GM21526 (cell line): ENCODE data around the gene PER3.

Experiments
- ATAC-seq: cut with Tn5 transposase; IDR thresholded peaks from one replicate; pipeline ENCODE4 v1.9.1; 2021; ENCODE audit warnings: moderate library complexity; ENCODE audit not compliant: unreplicated experiment, low FRiP score

Gene PER3

DNA sequence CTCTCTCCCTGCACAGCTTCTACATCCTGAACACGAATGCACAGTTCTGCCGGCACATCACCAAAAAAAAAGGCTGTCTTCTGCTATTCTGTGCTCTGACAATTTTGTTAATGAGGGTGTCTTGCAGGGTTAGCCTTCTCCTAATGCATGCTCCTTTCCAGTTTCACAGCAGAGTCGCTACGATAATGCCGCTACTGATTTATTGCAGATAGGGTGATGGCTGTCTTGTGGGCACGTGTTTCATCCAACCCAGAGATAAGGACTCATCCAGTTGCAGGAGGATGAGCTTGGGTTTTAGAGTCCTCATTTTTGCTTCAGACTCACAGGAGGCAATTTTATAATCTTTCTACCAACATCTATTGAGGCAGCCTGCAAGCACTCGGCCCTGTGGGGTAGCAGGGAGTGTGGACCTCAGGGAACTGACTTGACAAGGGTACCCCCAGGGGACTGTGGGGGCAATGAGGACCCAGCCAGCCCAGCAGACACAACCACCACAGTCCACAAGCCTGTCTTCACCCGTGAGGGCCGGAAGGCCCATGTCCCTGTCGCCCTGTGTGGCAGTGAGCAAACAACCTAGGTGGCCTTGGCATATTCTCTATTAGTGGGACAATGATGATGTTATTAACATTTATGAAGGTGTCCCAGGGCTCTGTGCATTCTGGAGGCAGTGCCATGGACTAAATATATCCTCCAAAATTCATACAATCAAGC lies 84.1 kb downstream of the PER3 start:
- no peak for ATAC-seq

DNA sequence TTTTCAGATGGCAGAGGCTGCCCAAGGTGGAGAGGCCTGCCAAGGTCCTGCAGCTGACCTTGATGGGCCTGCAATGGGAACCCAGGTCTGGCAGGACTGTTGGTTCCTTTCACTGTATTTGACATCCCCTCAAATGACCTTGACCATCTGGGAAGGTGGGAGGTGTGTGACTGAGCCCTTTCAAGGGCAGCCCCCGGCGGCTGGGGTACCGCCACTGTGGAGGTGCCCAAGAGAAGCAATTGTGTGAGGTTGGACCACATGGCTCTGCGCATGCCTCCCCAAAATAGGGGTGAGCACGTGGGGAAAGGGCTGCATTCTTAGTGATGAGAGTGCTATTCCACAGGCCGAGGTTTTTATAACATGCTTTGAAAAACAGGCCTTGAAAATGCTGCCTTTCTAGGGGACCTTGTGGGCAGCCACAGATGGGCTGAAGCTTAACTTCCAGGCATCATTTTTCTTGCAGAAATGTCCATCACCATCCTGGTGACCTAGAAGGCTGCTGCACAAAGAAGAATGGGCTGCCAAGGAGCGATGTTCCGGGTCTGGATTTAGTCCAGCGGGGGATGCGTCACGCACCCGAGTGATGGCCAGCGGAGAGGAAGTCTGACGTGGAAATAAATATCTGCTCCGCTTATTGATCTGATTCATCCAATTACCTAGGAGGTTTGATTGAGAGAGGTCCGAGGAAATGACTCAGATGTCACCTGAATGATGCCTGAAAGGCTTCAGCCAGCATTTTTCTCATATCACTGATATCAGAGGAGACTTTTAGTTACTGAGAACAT lies 85.2 kb downstream of the PER3 start:
- no peak for ATAC-seq

DNA sequence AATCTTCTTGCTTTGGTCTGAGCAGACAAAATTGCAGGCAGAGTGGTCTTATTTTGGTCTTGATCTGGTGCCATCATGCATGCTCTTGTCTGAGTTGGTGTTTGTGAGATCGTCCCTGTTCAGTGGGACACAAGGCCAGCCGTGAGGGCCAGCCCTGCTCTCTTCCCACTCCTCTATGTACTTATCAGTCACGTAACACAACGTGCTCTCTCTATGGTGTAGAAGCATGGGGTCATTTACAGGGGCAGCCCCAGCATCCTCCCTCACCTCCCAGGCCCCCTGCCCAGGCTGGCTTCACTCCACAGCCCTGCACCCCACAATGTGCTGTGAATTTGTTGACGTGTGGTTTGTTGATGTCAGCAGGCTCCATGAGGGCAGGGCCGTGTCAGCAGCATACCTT lies 87.0 kb downstream of the PER3 start:
- no peak for ATAC-seq

DNA sequence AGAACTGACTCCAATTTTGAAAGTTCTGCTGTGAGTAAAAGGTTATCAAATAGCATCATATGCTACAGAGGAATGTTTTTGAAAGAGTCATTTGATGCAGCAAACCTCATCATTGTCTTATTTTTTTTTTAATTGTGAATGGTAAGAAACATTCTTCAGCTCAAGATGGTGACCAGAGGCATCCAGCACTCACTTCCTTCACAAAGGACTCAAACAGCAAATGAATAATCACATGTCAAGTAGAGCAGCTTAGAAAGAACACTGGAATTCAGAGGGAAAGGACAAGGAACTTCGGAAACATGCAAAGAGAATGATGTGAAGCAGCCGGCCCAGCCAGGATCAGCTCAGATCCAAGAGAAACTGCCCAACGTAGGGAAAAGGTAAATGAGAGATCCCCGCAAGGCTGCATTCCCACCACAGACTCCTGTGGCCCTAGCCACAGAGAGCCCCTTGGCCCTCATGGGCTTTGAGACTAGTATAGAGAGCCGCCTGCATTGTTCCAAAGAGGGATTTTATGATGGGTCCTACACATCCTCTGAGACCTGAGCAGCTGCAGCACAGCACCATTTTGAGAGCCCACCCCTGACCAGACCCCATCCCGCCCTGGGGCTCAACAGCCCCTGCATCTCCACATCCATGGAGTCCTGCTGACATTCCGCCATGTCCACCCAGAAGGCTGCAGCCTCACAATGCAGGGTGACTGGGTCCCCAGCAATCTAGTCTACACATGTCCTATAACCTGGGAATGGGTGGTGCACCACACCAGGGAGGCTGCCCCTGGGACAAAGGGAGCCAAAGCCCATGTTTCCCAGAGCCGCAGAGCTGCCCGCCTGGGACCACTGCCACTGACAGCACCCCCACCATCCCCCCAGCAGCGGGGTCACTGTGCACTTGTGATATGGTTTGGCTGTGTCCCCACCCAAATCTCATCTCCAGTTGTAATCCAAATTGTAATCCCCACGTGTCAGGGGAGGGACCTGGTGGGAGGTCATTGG lies 90.0 kb downstream of the PER3 start:
- no peak for ATAC-seq

DNA sequence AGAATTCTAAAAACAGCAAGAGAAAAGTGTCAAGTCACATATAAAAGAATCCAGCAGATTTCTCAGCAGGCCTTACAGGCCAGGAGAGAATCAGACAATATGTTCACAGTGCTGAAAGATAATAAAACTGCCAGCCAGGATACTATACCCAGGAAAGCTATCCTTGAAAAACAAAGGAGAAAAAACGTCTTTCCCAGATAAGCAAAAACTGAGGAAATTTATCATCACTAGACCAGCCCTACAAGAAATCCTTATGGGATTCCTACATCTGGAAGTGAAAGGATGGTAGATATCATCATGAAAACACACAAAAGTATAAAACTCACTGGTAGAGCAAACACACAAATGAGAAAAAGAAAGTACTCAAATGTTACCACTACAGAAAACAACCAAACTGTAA lies 93.9 kb downstream of the PER3 start:
- ATAC-seq: no peak

DNA sequence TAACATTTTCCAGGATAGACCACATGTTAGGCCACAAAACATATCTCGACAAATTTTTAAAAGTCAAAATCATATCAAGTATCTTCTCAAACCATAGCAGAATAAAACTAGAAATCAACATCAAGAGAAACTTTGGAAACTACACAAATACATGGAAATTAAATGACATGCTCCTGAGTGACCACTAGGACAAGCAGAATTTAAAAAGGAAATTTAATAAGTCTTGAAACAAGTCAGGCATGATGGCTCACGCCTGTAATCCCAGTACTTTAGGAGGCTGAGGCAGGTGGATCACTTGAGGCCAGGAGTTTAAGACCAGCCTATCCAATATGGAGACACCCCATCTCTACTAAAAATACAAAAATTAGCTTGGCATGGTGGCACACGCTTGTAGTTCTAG lies 95.1 kb downstream of the PER3 start:
- no peak for ATAC-seq

DNA sequence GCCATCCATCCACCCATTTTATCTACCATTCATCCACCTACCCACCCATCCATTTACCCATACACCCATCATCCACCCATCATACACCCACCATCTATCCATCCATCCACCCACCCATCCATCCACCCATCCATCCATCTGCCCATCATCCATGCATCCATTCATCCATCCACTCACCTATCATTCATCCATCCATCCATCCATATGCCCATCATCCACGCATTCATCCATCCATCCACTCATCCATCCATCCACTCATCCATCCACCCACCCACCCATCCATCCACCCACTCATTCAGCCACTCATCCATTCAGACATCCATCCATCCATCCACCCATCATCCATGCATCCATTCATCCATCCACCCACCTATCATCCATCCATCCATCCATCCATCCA lies 100.7 kb downstream of the PER3 start:
- ATAC-seq: no peak

DNA sequence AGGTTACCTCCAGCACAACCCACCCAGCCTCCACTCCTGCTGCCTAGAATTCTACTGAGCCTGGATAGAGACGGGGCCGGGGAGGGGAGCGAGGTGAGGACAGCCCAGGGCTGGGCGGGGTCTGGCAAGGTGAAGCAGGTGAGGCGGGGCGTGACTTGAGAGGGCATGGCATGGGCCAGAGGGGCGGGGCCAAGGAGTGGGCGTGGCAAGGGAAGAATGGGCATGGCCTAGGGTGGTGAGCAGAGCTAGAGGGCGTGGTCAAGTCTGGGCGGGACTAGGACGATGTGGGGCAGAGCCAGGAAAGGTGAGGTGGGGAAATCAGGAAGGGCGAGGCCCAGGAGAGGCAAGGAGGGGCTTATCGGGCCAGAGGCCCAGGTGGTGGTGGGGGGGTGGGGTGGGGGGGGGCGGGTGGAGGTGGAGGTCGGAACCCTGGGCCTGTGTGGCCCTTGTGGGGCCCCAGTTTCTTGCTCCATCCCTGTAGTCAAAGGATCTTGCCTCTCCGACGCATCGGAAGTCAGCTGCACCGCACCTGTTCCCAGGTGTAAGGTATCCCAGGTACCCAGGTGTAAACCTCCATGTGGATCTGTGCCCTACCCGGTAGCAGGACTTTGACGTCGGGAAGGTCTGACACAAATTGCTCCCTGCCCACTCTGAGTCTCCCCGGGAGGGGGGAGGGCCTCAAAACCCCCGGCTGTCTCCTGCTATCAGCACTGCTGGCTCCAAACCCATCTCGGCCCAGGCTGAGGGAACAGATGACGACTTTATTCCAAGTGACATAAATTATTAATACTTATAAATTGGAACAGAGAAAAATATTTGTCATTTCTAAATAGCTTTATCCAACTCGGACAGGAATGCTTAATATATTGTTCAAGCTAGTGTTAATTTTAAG lies 101.7 kb downstream of the PER3 start:
- ATAC-seq: no peak

DNA sequence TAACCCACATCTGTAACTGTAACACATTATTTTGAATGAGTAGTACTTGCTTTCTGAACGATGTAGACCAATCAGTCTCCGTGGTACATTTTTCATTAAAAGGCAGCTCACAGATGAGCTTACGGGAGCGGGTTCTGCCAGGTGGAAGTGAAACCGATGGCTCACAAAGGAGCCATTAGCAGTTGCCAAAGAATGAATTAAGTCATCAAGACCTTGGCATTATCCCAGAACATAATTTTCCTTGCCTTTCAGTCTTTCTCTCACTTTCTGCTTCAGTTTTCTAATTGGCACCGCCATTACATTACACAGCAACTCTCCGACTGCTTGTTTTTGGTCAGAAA lies 102.3 kb downstream of the PER3 start:
- no peak for ATAC-seq

DNA sequence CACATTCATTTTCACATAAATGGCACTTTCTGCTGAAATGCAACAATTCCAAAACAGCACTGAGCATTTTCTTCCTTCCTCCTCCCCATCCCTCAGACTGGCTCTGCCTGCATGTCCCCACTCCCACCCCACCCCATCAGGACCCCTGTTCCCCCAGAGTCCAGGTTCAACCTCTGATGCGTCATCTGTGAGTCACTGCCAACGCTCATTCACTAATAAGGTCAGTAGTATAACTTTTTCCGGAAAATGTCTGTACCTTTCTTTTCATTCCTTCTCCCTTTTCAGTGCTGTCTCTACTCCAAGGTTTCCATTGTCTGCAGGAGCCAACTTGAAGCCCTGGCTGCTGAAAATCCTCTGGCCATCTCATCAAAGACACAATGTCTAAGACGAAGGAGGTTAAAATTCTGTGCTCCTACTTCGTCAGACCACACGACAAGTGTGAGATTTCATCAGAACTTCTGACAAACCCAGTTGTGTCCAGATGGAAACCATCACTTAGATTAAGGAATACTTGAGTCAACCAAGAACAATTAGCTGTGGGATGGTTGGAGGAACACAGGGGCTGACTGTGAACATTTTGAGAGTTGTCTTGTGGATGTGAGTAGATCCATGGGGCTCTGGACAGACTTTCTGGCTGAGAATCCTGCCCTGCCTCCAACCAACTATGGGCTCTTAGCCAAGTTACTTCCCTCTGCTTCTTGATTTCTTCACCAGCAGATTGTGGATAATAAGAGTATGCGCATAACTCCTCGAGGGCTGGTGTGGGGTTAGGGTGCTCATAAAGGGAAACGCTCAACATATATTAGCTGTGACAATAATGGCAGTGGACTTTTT lies 104.4 kb downstream of the PER3 start:
- ATAC-seq: no peak

DNA sequence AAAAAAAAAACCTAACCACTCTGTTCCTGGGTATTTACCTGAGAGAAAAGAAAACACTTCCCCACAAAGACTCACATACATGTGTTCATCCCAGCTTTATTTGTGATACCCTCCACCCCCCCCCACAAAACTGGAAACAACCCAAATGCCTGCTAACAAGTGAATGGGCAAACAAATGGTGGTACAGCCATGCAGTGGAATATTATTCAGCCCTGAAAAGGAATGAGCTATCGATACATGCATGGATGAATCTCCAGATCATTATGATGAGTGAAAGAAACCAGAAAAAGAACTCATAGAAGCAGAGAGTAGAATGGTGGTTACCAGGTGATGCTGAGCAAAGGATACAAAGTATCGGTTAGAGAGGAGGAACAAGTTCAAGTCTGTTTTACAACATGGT lies 106.8 kb downstream of the PER3 start:
- no peak for ATAC-seq

DNA sequence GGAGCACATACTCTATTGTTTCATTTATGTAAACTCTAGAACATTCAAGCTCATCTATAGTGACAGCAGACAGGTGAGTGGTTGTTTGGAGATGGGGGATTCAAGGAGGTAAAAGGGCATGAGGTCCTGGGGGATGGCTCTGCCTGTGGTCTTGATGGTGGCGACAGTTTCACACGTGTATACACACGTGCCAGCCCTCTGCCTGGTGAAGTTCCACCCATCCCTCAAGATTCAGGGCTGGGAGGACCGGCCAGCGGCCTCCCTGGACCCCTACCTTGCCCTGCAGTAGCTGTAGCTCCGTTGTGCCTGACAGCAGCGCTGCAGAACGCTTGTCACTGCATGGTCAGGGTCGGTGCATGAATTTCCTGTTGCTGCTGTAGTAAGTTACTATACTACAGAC lies 107.7 kb downstream of the PER3 start:
- ATAC-seq: no peak

DNA sequence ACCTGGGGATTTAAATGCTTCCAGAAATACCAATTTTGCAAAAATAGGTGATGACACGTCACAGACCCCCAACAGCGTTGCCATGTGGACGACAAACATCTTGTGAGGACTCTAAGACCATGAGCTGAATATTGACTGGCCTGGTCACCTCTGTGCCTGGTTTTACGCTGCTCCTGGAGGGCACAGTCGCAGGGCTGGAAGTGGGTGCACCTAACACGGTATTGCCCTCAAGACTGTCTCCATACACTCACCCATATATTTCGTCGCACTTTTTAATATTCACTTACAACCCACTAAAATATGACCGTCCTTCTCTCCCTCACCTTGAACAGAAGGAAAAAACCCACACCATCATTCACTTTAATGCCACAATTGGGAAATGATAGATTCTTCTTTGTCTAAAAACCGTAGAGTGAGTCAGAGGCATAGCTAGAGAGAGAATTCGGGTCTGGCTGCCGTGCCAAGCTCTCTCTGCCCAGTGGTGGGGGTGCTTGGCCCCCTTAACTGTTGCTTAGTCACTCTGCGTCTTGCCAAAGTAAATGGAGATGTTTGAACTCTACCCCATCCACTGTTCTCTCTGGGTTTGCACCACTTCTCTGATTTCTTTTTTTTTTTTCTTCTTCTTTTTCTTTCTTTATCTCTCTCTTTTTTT lies 109.6 kb downstream of the PER3 start:
- no peak for ATAC-seq
